ENCODE measurements around the gene LIMK1.

DNA sequence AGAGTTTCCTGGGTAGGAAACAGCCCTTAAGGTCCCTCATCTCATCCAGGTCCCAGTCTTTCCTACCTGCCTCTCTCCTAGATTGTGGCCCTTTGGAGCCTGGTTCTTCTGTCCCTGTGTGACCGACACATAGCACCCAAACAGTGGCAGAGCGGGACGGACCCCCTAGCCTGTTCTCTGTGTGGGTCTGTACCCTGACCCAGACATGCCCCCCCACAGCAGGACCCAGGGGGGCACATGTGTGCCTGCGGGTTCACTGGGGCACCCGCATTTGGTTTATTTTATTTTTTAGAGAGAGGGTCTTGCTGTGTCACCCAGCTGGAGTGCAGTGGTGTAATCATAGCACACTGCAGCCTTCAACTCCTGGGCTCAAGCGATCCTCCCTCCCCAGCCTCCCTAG is 11.5 kb downstream of the LIMK1 start:
- TF ChIP-seq, protein P1, sequence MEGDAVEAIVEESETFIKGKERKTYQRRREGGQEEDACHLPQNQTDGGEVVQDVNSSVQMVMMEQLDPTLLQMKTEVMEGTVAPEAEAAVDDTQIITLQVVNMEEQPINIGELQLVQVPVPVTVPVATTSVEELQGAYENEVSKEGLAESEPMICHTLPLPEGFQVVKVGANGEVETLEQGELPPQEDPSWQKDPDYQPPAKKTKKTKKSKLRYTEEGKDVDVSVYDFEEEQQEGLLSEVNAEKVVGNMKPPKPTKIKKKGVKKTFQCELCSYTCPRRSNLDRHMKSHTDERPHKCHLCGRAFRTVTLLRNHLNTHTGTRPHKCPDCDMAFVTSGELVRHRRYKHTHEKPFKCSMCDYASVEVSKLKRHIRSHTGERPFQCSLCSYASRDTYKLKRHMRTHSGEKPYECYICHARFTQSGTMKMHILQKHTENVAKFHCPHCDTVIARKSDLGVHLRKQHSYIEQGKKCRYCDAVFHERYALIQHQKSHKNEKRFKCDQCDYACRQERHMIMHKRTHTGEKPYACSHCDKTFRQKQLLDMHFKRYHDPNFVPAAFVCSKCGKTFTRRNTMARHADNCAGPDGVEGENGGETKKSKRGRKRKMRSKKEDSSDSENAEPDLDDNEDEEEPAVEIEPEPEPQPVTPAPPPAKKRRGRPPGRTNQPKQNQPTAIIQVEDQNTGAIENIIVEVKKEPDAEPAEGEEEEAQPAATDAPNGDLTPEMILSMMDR (optimal IDR thresholded peaks at IDR 0.05 in 1 of 3, IDR thresholded peaks at IDR 0.05 in 1 of 3, conservative IDR thresholded peaks at IDR 0.05 in 1 of 3; ENCODE audit: extremely low read depth in 1 of 3, insufficient read depth in 2 of 3, low read length in 3 of 3): no peak
- no peak for TF ChIP-seq EZH2 (IDR thresholded peaks at IDR 0.05; ENCODE audit: low read length)
